Suprapubic skin (tissue), 4 donors: ENCODE measurements around the gene RGS7. TPM values are rescaled to one million over a fixed set of nuclear protein-coding genes. Genes with fewer than 3 reads are reported as not detected.

Source experiments
- DNase-seq, 2 donors: peaks; one replicate each; pipeline ENCODE4 v3.0.0-alpha.2; 2019; ENCODE audit warnings: low spot score in 2 of 2
- H3K27ac ChIP-seq: fragments of 200-600 bp; sonication (generic); one replicate; pipeline ENCODE4 v1.5.1; 2019
- H3K27me3 ChIP-seq: fragments of 200-600 bp; sonication (generic); one replicate; pipeline ENCODE4 v1.5.1; 2019
- H3K36me3 ChIP-seq: fragments of 200-600 bp; sonication (generic); one replicate; pipeline ENCODE4 v1.5.1; 2019
- H3K4me1 ChIP-seq: fragments of 200-600 bp; sonication (generic); one replicate; pipeline ENCODE4 v1.5.1; 2019
- H3K4me3 ChIP-seq: fragments of 200-600 bp; sonication (generic); one replicate; pipeline ENCODE4 v1.5.1; 2019; ENCODE audit warnings: mild to moderate bottlenecking
- H3K9me3 ChIP-seq: fragments of 200-600 bp; sonication (generic); one replicate; pipeline ENCODE4 v1.5.1; 2019
- EP300 ChIP-seq: sonication (generic); formaldehyde crosslinking; IDR thresholded peaks from one replicate; pipeline ENCODE4 v1.6.1; 2017; ENCODE audit warnings: antibody characterized with exemption
- POLR2A ChIP-seq, 2 donors: fragments of 450-650 bp; IDR thresholded peaks; one replicate each; pipeline ENCODE4 v1.6.1; 2017; ENCODE audit warnings: antibody characterized with exemption in 2 of 2, mild to moderate bottlenecking in 2 of 2, moderate library complexity in 2 of 2
- POLR2AphosphoS5 ChIP-seq, 3 donors: sonication (generic); formaldehyde crosslinking; IDR thresholded peaks; one replicate each; pipeline ENCODE4 v1.6.1; 2017; ENCODE audit warnings: antibody characterized with exemption in 3 of 3
- WGBS: methylation state at CpG from one replicate; pipeline ENCODE4 v1.1.5; 2018; 5-methylcytosine and 5-hydroxymethylcytosine counted together
- total RNA-seq, 4 donors: library from RNA; depleted of rRNA; stranded (reverse); fragments of >200 nt; gene quantifications; one replicate each; pipeline ENCODE4 v1.1.0, GENCODE V29; 2016
- TF ChIP-seq, protein P1 (sequence below), 2 donors: fragments of 200-600 bp in 1 of 2; fragments of 450-650 bp in 1 of 2; sonication (generic) in 1 of 2; IDR thresholded peaks; one replicate each; pipeline ENCODE4 v1.5.1; 2016 to 2019; ENCODE audit warnings: antibody characterized with exemption in 2 of 2, mild to moderate bottlenecking in 1 of 2, moderate library complexity in 1 of 2

RGS7 gene
- total RNA-seq, 4 donors from 2014 or later: not detected

DNA sequence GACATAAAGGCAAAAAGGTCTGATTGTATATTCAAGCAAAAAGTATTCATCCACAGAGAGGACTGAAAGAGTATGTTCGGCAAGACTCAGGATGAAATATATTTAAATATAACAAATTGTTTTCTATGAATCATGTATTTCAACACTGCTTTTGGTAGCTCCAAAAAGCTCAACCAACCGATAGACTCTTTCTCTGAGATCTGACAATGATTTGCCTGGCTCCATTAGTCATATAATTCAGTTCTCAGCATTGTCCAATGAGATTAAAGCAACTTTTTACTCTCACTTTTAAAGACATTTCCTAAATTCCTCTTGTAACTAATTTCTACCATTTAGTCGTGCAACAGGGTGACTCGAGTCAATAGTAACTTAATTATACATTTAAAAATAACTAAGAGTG, 426.0 kb downstream of the RGS7 start:
- DNase-seq: no peak
- Histone ChIP-seq H3K9me3 (peaks cover 6% of the 10 kb centered on the region), H3K4me3 (no peak overlapping the region), H3K36me3 (no peaks in the 10 kb centered on the region), H3K27me3 (no peaks in the 10 kb centered on the region), H3K4me1 (no peaks in the 10 kb centered on the region), H3K27ac (no peak overlapping the region)
- TF ChIP-seq, protein P1, sequence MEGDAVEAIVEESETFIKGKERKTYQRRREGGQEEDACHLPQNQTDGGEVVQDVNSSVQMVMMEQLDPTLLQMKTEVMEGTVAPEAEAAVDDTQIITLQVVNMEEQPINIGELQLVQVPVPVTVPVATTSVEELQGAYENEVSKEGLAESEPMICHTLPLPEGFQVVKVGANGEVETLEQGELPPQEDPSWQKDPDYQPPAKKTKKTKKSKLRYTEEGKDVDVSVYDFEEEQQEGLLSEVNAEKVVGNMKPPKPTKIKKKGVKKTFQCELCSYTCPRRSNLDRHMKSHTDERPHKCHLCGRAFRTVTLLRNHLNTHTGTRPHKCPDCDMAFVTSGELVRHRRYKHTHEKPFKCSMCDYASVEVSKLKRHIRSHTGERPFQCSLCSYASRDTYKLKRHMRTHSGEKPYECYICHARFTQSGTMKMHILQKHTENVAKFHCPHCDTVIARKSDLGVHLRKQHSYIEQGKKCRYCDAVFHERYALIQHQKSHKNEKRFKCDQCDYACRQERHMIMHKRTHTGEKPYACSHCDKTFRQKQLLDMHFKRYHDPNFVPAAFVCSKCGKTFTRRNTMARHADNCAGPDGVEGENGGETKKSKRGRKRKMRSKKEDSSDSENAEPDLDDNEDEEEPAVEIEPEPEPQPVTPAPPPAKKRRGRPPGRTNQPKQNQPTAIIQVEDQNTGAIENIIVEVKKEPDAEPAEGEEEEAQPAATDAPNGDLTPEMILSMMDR (IDR thresholded peaks at IDR 0.05): no peak
- TF ChIP-seq POLR2A (IDR thresholded peaks at IDR 0.05) (no peak), EP300 (no peak), POLR2AphosphoS5 (IDR thresholded peaks at IDR 0.05) (no peak)
- 83% methylated on average over 4 of the region's 4 CpGs for WGBS

DNA sequence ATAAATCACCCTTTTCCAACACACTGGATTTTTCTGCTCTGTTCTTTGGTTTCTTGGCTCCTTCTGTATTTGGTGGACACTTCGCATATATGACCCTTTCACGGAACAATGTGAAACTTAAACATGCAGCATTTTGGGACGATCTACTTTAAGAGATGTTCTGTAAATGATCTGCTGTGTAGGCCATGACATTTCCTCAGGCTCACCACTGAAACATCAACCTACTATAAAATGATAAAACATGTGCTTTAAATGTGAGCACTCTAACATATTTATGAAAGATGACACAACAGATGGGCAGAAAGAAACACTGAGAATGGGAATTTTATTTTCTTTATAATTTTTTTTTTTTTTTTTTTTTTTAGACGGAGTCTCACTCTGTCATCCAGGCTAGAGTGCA, 428.7 kb downstream of the RGS7 start:
- Histone ChIP-seq H3K9me3 (peaks cover 6% of the 10 kb centered on the region), H3K27ac (no peak overlapping the region), H3K27me3 (no peaks in the 10 kb centered on the region), H3K4me1 (no peaks in the 10 kb centered on the region), H3K4me3 (no peak overlapping the region), H3K36me3 (no peaks in the 10 kb centered on the region)
- TF ChIP-seq, protein P1 (IDR thresholded peaks at IDR 0.05): no peak
- TF ChIP-seq POLR2A (IDR thresholded peaks at IDR 0.05): no peak
- TF ChIP-seq EP300: no peak
- no peak for TF ChIP-seq POLR2AphosphoS5 (IDR thresholded peaks at IDR 0.05)
- 89% methylated on average over 4 of the region's 4 CpGs for WGBS
- DNase-seq: no peak

DNA sequence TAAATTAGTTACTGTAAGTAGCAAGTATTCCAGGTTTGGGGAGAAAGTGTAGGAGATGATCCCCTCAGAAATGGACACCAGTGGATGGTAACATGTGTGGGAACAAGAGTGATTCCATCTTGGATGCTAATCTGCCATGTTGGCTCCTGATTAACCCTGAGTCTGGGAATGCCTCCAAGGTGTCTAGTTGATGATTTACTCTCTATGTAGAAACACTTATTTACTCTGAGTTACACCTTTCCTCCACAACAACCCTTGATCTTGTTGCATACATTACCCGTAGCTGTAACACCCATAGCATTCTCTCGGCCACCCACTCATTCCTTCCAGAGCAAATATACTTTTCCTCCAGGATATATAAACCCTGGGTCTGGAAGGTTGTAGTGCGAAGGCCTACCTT, 429.2 kb downstream of the RGS7 start:
- Histone ChIP-seq H3K9me3 (peaks cover 6% of the 10 kb centered on the region), H3K4me3 (no peak overlapping the region), H3K27ac (no peak overlapping the region), H3K36me3 (no peaks in the 10 kb centered on the region), H3K27me3 (no peaks in the 10 kb centered on the region), H3K4me1 (no peaks in the 10 kb centered on the region)
- TF ChIP-seq POLR2AphosphoS5 (IDR thresholded peaks at IDR 0.05) (no peak), POLR2A (IDR thresholded peaks at IDR 0.05) (no peak), EP300 (no peak)
- TF ChIP-seq, protein P1 (IDR thresholded peaks at IDR 0.05): no peak
- no peak for DNase-seq
- WGBS: 85% methylated on average over 3 of the region's 3 CpGs

DNA sequence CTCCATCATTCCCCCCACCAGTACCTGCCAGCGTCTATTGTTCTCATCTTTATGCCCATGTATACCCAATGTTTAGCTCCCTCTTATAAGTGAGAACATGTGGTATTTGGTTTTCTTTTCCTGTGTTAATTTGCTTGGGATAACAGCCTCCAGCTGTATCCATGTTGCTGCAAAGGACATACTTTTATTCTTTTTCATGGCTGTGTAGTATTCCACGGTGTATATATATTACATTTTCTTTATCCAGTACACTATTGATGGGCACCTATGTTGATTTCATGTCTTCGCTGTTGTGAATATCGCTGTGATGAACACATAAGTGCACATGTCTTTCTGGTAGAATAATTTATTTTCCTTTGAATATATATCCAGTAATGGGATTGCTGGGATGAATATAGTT, 431.7 kb downstream of the RGS7 start:
- H3K36me3 ChIP-seq: no peaks in the 10 kb centered on the region
- H3K9me3 ChIP-seq: peaks cover 2% of the 10 kb centered on the region
- H3K27me3 ChIP-seq: no peaks in the 10 kb centered on the region
- 92% methylated on average over 4 of the region's 4 CpGs for WGBS
- TF ChIP-seq, protein P1 (IDR thresholded peaks at IDR 0.05): no peak
- TF ChIP-seq EP300 (no peak), POLR2A (IDR thresholded peaks at IDR 0.05) (no peak), POLR2AphosphoS5 (IDR thresholded peaks at IDR 0.05) (no peak)
- H3K27ac ChIP-seq: no peak overlapping the region
- DNase-seq: no peak
- H3K4me1 ChIP-seq: no peaks in the 10 kb centered on the region
- H3K4me3 ChIP-seq: no peak overlapping the region

DNA sequence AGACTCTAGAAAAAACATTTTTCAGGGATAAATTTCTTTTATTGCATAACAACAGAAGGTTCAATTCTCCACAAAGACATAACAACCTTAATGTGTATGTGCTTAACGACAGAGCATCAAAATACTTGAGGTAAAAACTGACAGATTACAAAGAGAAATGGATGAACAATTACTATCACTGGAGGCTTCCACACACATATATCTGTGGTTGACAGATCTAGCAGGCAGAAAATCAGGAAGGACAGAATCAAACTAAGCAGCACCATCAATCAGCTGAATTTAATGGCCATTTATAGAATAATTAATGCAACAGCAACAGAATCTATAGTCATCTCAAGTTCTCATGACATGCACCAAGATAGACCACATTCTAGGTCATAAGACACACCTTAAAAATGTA, 439.0 kb downstream of the RGS7 start:
- Histone ChIP-seq H3K9me3 (peaks cover 5% of the 10 kb centered on the region), H3K27me3 (no peaks in the 10 kb centered on the region), H3K4me3 (no peak overlapping the region), H3K36me3 (no peaks in the 10 kb centered on the region), H3K27ac (no peak overlapping the region), H3K4me1 (no peaks in the 10 kb centered on the region)
- DNase-seq: no peak
- 64% methylated on average over 1 of the region's 1 CpG for WGBS
- TF ChIP-seq POLR2AphosphoS5 (IDR thresholded peaks at IDR 0.05) (no peak), EP300 (no peak), POLR2A (IDR thresholded peaks at IDR 0.05) (no peak)
- TF ChIP-seq, protein P1 (IDR thresholded peaks at IDR 0.05): no peak
